K562 (cell line): ENCODE results near the gene VDAC1. TPM values are rescaled to one million over a fixed set of nuclear protein-coding genes. Genes with fewer than 3 reads are reported as not detected.
A peak's percentile ranks its signal among the peaks of the same experiment; 100 is the strongest.

Source experiments
- CTBP1 ChIP-seq: fragments of 450-650 bp; IDR thresholded peaks from 2 replicates; pipeline ENCODE4 v1.6.1; 2016; ENCODE audit warnings: borderline replicate concordance
- CUX1 ChIP-seq: fragments of 200-800 bp; sonication (Bioruptor generic); IDR thresholded peaks from 2 replicates; pipeline ENCODE4 v1.6.1; 2016; ENCODE audit warnings: missing genetic modification characterization, missing compliant biosample characterization
- NEUROD1 ChIP-seq: fragments of 150-350 bp; IDR thresholded peaks from 2 replicates; pipeline ENCODE4 v1.6.1; 2014; ENCODE audit warnings: borderline replicate concordance, low read length, low read depth; ENCODE audit not compliant: partially characterized antibody
- PATZ1 ChIP-seq: fragments of 250-450 bp; sonication (Bioruptor Pico); IDR thresholded peaks from 2 replicates; pipeline ENCODE4 v1.5.0; 2020; ENCODE audit warnings: mild to moderate bottlenecking, borderline replicate concordance
- RBM17 ChIP-seq: fragments of 200-400 bp; formaldehyde crosslinking; IDR thresholded peaks from 2 replicates; pipeline ENCODE4 v1.6.1; 2017; ENCODE audit warnings: low read depth, mild to moderate bottlenecking, low read length, borderline replicate concordance
- TEAD4 ChIP-seq, 2 experiments: sonication (generic) in 1 of 2; formaldehyde crosslinking in 1 of 2; IDR thresholded peaks; 2 replicates each; pipeline versions ENCODE4 v1.6.1 to v1.8.0; 2012 to 2022; ENCODE audit warnings: borderline replicate concordance in 1 of 2, inconsistent platforms in 1 of 2, low read length in 1 of 2, mild to moderate bottlenecking in 1 of 2, missing genetic modification reagents in 1 of 2
- ZBED1 ChIP-seq: IDR thresholded peaks from 2 replicates; pipeline ENCODE4 v1.6.1; 2014
- ZBTB8A ChIP-seq: fragments of 450-650 bp; IDR thresholded peaks from 2 replicates; pipeline ENCODE4 v1.6.1; 2018; ENCODE audit warnings: mild to moderate bottlenecking, moderate library complexity; ENCODE audit not compliant: partially characterized antibody
- ZFP36 ChIP-seq: fragments of 150-350 bp; IDR thresholded peaks from 2 replicates; pipeline ENCODE4 v1.6.1; 2018; ENCODE audit warnings: low read length, low read depth; ENCODE audit not compliant: partially characterized antibody
- ZNF445 ChIP-seq: fragments of 250-450 bp; sonication (Bioruptor Pico); IDR thresholded peaks from 2 replicates; pipeline ENCODE4 v1.4.0; 2020; ENCODE audit warnings: low read depth, mild to moderate bottlenecking, moderate library complexity
- ZNF449 ChIP-seq: fragments of 250-450 bp; sonication (Bioruptor Pico); IDR thresholded peaks from 2 replicates; pipeline ENCODE4 v1.8.0; 2022; ENCODE audit warnings: moderate library complexity, mild to moderate bottlenecking, inconsistent platforms
- ZNF512 ChIP-seq: IDR thresholded peaks from 2 replicates; pipeline ENCODE4 v1.6.1; 2016; ENCODE audit warnings: missing genetic modification characterization, missing compliant biosample characterization
- ZSCAN29 ChIP-seq: fragments of 450-650 bp; IDR thresholded peaks from 2 replicates; pipeline ENCODE4 v1.6.1; 2017
- polyA plus RNA-seq, 8 experiments: library from polyadenylated mRNA; depleted of rRNA in 4 of 8; stranded (reverse) in 5 of 8; unstranded in 3 of 8; fragments of >200 nt; fragmentation: Nextera tagmentation in 2 of 8; fragmentation: Illumina TruSeq in 1 of 8; extraction: Ambion mirVana in 2 of 8; extraction: Trizol in 1 of 8; gene quantifications; 2 replicates each; pipeline versions ENCODE4 v1.2.1 to v1.2.3, GENCODE V29; 2011 to 2014; ENCODE audit warnings: inconsistent platforms in 1 of 8, missing spikeins in 1 of 8
- total RNA-seq, 7 experiments: library from RNA; depleted of rRNA in 6 of 7; stranded (reverse); fragments of >200 nt in 6 of 7; fragmentation: Illumina TruSeq in 2 of 7; extraction: Trizol in 2 of 7; gene quantifications; 2 replicates each; pipeline versions ENCODE4 v1.2.1 to v1.2.3, GENCODE V29; 2011 to 2021; ENCODE audit warnings: low replicate concordance in 1 of 7

Gene VDAC1
- total and polyA plus RNA-seq, 9 of the 15 experiments (the other 6 are each of a cell fraction or from before 2014, with no cell fraction given), result 168 to 366 (median 293) TPM

- TF ChIP-seq PATZ1, result no peak
- TF ChIP-seq TEAD4 (IDR thresholded peaks at IDR 0.05; ENCODE audit: low read length), result no peak
- no peak for TF ChIP-seq TEAD4 (CRISPR knock-in tag; IDR thresholded peaks at IDR 0.05; ENCODE audit: borderline replicate concordance)
- peak; percentile 81 for TF ChIP-seq ZSCAN29
- TF ChIP-seq NEUROD1, result no peak
- no peak for TF ChIP-seq ZNF445 (CRISPR knock-in tag)
- no peak for TF ChIP-seq ZBTB8A
- TF ChIP-seq ZNF449, result no peak
- no peak for TF ChIP-seq RBM17
- no peak for TF ChIP-seq CUX1 (CRISPR knock-in tag)
- TF ChIP-seq ZFP36, result no peak
- no peak for TF ChIP-seq ZBED1
- no peak for TF ChIP-seq ZNF512 (tag)
- peak; percentile 61 for TF ChIP-seq CTBP1
Measured at GRCh38 chr5:134004626-134005416, at the start of gene VDAC1 (continued).
